Jurkat, Clone E6-1 (cell line): ENCODE measurements around the gene ACVRL1.
A peak's percentile ranks its signal among the peaks of the same experiment; 100 is the strongest.

Experiments
- DNase-seq: peaks from one replicate; pipeline ENCODE4 v3.0.0-alpha.2; 2011; ENCODE audit warnings: low read depth, low spot score
- H3K4me3 ChIP-seq: 2 replicates; pipeline ENCODE4 v1.5.1; 2011; ENCODE audit warnings: mild to moderate bottlenecking, low read length, control low read depth, moderate library complexity

The ACVRL1 gene

DNA sequence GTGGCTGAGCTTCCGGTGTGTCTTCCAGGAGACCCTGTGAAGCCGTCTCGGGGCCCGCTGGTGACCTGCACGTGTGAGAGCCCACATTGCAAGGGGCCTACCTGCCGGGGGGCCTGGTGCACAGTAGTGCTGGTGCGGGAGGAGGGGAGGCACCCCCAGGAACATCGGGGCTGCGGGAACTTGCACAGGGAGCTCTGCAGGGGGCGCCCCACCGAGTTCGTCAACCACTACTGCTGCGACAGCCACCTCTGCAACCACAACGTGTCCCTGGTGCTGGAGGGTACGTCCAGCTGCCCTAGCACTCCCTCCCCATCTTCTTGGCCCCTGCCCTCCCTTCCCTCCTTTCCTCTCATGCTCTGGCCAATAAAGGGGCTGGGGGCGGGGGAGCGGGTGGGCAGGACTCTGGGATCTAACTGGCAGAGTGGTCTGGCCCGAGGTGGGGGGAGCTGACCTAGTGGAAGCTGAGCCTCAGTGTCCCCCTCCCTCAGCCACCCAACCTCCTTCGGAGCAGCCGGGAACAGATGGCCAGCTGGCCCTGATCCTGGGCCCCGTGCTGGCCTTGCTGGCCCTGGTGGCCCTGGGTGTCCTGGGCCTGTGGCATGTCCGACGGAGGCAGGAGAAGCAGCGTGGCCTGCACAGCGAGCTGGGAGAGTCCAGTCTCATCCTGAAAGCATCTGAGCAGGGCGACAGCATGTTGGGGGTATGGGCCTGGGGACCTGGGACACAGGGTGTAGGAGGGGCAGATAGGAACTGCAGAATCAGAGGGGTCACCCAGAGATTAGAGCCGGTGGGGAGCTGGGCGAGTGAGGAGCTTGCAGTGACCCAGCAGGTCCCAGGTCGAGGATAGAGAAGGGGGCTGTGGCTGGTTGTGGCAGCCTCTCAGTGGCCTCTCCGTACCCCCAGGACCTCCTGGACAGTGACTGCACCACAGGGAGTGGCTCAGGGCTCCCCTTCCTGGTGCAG is 6.0 kb downstream of the ACVRL1 start:
- no peak for DNase-seq
- H3K4me3 ChIP-seq, result no peak overlapping the region

DNA sequence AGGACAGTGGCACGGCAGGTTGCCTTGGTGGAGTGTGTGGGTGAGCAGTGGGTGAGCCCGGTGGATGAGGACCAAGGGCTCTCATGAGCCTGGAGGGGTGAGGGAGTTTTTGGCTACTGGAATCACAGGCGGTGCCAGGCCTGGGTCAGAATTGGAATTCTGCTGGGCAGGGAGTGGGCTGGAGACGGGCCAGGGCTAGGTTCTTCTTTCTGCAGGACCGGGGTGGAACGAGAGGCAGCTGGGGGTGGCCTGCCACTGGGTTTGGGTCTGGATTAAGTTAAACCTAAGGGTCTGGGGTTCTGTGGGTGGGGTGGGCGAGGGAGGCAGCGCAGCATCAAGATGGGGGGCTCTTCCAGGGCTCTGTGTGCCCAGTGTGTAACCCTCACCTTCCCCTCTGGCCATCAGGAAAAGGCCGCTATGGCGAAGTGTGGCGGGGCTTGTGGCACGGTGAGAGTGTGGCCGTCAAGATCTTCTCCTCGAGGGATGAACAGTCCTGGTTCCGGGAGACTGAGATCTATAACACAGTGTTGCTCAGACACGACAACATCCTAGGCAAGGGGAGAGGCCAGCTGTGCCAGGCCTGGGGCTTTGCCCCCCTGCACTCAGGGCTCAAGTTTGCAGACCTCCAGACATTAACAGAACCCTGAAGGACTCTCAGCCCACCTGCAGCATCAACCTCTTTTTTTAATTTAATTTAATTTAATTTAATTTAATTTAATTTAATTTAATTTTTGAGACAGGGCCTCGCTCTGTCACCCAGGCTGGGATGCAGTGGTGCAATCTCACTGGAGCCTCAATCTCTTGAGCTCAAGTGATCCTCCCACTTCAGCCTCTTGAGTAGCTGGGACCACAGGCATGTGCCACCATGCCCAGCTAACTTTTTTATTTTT is 7.0 kb downstream of the ACVRL1 start:
- H3K4me3 ChIP-seq, result no peak overlapping the region
- DNase-seq, result no peak

DNA sequence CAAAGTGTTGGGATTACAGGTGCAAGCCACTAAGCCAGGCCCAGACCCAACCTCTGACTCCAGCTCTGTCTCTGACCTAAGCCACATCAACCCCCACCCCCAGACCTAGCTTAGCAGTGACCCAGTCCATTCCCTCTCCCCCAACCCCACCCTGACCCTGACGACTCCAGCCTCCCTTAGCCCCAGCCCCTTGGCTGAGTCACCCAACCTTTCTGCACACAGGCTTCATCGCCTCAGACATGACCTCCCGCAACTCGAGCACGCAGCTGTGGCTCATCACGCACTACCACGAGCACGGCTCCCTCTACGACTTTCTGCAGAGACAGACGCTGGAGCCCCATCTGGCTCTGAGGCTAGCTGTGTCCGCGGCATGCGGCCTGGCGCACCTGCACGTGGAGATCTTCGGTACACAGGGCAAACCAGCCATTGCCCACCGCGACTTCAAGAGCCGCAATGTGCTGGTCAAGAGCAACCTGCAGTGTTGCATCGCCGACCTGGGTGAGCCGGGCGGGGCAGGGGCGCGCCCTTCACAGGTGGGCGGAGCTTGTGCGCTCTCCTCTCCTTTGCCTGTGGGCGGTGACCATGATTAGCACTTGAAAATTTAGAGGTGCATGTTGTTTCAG is 7.8 kb downstream of the ACVRL1 start:
- no peak for DNase-seq
- H3K4me3 ChIP-seq, result no peak overlapping the region

DNA sequence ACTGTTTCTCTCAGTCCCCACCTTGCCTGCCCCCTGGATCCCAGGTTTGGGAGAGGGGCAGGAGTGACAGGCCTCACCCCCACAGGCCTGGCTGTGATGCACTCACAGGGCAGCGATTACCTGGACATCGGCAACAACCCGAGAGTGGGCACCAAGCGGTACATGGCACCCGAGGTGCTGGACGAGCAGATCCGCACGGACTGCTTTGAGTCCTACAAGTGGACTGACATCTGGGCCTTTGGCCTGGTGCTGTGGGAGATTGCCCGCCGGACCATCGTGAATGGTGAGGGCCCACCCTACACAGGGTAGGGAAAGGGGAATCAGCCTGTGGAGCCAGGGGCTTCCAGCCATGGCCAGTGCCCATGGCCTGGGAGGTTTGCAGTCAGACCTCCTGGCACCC is 8.6 kb downstream of the ACVRL1 start:
- DNase-seq, result no peak
- H3K4me3 ChIP-seq, result no peak overlapping the region

DNA sequence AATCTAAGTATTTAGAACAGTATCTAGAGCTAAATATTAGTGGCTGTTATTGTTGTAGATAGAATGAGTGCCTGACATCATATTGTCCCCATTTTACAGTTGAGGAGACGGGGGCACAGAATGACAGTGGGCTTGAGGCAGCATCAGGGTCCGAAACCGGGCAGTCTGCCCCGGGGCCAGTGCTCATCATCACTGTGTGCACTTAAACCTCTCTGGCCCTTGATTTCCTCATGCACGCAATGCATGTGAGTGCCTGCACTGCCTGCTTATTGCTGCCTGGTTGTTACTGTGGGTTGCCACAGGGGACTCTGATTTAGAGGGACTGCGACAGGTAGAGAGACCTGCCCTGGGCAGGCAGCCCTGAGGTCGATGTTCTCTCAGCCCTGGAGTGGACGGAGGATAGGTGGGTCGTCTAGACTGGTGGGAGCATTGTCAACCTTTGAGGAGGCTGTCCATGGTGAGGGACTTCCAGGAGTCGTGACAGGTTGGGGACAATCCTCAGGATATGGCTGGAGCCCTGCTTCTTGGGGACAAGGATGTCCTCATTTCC is 9.8 kb downstream of the ACVRL1 start:
- no peak overlapping the region for H3K4me3 ChIP-seq
- no peak for DNase-seq

DNA sequence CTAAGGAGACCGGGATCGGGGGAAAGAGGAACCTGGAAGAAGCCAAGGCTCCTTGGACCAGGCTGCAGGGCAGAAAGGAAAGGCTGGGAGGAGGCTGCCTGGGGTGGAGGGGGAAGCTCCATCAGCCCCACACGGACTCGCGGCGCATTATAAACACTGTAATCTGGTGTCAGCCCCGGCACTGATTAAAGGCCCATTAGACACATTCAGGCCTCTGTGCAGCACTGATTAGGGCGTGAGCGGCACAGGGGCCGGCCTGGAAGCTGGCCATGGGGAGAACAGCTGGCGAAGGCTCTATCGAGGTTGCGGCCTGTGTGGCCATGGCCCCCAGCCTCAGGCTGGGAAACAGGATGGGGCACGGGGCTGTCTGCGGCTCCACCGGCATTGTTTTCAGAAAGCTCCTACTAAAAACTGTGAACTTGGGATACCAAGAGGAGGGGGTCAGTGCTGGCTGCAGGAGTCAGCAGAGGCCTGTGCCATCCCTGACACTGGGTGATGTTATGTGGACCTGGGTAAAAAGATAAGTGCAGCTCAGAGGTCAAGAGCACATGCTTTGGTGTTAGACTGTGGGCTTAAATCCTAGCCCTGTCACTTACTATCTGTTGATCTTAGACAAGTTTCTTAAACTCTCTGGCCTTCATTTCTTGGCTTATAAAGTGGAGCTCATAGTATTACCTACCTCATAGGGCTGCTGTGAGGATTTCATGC is 10.6 kb downstream of the ACVRL1 start:
- no peak overlapping the region for H3K4me3 ChIP-seq
- DNase-seq, result no peak

DNA sequence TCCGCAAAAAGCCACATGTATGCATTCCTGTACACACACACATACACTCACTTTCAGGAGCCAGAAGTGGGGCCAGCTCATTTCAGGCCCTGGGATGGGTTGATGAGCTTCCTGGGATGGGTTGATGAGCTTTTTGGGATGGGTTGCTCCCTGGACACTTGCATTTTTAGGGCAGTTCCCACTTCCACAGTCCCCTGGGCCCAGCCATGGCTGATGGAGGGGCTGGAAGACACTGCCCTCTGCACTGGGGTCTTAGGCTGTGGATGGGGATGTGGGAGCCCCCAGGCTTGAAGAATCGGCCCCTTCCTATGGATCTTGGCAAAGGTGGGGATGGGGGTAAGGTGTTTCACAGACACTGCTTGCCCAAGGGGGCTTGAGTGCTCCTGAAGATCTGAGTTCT is 12.7 kb downstream of the ACVRL1 start:
- DNase-seq, result no peak
- H3K4me3 ChIP-seq, result no peak overlapping the region

DNA sequence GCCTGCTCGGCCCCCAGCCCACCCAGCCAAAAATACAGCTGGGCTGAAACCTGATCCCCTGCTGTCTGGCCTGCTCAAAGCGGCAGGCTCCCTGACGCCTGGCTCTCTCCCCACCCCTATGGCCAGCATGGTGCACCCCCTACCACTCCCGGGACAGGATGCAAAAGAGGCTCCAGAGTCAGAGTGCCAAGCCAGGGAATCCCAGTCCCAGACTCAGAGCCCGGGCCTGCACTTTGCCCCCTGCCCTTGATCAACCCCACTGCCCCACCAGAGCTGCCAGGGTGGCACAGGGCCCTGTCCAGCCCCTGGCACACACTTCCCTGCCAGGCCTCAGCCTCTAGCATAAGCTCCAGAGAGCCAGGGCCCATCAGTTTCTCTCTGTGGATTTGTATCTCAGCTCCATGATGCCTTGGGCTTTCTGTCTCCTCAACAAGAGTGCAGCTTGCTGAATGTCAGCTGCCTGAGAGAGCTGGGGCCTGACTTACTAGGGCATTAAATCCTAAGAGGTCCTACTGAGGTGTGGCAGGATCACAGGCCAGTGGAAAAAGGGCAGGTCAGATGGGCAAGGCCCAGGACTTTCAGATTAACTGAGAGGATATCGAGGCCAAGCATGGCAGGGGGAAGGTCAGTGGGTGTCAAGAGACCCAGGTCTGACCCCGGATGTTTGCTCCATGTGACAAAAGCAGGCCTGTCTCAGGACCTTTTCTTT is 13.9 kb downstream of the ACVRL1 start:
- H3K4me3 ChIP-seq, result no peak overlapping the region
- DNase-seq, result no peak

DNA sequence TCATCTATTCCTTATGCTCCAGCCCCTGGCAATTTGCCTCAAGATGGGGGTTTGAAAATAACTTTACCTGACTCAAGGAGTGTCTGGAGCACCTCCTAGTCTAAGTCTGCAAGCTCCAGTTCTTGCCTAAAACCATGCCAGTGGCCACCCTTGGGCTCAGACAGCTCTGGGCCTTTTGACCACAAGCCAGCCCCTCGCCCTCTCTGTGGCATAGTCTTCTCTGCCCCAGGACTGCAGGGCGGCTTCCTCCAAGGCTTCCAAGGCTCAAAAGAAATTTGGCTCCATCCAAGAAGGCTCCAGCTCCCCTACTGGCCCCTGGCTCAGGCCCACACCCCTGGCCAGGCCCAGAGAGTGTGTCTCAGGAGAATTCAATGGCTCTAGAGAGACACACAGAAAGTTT is 14.8 kb downstream of the ACVRL1 start:
- H3K4me3 ChIP-seq, result no peak overlapping the region
- no peak for DNase-seq

DNA sequence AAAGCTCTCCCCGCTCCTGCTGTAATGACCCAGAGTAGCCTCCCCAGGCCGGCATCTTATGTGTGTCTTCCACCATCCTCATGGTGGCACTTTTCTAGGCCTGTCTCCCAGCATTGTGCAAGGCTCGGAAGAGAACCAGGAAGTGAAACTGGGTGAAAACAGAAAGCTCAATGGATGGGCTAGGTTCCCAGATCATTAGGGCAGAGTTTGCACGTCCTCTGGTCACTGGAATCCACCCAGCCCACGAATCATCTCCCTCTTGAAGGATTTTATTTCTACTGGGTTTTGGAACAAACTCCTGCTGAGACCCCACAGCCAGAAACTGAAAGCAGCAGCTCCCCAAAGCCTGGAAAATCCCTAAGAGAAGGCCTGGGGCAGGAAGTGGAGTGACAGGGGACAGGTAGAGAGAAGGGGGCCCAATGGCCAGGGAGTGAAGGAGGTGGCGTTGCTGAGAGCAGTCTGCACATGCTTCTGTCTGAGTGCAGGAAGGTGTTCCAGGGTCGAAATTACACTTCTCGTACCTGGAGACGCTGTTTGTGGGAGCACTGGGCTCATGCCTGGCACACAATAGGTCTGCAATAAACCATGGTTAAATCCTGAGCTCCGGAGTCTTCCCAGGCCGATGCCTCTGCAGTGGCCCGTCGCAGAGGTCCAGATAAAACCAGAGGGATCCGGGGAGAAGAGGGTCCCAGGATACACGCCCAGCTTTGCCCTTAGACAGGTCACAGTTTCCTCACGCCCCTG is 15.6 kb downstream of the ACVRL1 start:
- no peak overlapping the region for H3K4me3 ChIP-seq
- no peak for DNase-seq

DNA sequence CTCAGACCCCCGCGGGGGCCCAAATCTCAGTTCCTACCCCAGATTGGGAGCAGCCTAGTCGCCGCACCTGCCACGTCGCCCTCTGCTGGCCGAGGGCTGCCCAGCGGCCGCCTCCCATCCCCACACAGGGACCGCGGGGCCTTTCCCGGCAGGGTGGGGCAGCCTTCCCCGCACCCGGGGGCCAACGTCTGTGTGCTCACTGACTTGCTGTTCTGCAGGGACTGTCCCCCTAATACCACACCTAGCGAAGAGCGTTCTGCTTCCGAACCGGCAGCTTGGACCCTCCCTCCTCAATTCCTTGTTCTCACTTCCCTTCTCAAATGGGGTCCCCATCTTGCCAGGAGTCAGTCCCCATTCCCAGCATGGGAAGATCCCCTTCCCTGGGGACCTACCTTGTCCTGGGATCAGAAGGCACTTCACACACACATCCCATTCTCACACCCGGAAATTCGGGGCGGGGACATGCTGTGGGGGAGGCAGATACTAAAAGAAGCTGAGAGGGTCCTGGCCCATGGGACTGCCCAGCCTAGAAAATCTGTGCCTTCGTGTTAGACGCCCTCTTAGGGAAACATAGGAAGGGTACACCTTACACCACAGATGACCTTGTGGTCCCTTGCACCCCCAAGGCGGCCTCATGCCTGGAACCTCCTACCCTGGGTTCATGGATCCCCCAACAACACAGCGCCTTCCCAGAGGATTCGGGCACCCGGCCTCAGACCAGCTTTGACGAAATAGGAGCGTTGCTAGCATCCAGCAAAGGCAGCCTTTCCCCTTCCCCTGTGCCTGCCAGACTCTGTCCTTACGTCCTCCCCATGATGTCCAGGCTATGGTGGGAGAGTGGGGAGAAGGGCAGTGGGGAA is 16.4 kb downstream of the ACVRL1 start:
- DNase-seq, result no peak
- H3K4me3 ChIP-seq, result no peak overlapping the region

DNA sequence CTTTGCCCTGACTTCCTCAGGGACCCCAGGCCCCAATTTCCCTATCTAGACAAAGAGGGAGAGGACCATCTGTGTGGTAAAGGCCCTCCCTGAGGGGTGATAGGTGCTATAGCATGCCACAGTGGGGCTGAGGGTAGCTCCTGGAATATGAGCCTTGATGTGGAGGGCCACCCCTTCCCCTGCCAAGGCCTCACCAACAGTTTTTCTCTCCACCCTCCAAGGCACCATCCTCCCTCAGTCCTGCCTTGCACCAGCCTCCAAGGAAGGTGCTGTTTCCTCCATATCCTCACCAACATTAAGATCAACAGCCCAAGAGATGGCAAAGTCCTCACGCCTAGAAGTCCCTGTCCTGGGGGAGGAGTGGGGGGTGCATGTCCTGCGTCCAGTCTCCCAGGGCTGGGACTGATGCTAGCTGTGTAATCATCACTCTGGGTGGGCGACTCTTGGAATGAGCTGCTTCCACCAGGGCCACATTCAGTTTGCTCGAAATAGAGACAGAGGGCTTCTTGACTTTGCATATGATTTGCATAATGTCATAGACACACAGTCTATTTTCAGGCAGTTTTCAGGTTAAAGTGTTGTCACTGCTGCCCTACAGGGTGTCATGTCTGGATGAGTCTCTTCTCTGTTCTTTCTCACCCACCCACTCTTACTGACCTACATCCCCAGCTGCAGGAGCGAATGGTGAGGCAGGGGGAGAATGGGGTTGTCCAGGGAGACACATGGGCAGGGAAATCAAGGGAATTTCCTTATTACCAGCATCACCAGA is 17.4 kb downstream of the ACVRL1 start:
- DNase-seq, result no peak
- no peak overlapping the region for H3K4me3 ChIP-seq

DNA sequence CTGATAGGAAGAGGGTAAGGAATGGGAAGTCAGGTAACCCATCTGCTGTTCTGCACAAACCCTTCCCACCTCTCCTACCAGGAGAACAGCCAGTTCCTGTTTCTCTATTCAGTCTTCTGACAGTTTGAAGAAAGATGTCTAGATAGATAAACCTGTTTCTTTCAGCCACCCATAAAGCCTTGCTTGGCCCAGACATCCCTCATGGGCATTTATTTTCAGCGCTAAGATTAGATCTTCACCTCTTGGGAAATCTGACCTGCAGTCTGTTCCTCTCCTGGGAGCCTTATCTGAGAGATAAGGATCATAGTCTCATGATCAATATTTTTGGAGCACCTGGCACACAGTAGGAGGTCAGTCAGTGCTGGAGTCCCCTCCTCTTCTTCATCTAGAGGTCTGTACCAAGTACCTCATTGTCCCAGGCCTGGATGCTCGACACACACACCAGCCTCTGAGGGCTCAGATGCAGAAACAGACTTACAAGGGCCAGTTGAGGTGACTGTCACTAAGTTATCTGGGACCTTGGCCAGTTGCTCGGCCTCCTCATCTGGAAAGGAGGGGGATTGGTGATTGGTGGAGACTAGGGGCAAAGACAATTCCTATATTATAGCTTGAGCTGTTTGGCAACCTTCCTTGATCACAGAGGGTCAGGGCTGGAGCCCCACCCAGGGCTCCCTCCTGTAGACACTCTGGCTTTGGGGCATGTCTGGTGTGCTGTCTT is 18.2 kb downstream of the ACVRL1 start:
- no peak for DNase-seq
- H3K4me3 ChIP-seq, result no peak overlapping the region

DNA sequence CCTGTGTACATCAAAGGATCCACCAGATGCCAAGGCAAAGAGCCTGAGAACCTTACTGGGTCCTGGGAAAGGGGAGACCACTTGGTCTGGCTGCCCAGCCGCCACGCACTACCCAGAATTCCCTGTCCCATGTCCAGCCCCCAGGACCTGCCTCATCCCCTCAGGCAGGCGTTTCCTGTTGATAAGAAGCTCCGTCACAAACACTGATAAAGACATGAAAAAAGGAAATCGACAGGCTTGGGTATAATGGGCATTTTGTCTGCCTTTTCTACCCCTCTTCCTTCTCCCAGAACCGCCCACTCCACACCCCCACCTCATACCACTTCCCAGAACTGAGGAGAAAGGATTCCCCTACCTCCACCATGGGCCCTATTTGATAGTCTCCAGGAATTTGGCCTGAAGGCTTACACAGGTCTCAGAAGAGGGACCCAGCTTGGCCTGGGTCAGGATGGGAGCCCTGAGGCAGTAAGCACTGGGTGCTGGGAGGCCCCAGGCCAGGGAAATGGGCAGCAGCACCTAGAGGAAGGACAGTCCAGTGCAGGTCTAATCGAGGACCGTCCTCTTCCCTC is 18.8 kb downstream of the ACVRL1 start:
- no peak for DNase-seq
- no peak overlapping the region for H3K4me3 ChIP-seq

DNA sequence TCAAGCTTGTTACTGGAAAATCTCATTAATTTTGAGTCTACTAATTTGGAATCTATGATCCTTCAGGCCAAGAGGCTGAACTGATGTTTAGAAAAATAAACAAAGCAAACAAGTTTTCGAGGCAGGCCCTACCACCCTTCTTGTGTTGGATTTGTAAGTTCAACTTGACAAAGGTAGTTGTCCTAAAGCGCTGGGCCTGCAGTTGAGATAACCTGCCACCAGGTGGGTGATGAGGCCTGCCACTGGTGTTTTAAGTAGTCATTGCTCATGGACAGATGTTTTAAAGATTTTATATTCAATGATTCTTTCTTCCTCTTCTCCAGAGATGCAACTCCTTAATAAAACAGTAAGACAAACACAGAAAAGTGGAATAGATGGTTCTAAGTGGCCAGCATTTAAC is 19.4 kb downstream of the ACVRL1 start:
- peak; percentile 70 for DNase-seq
- H3K4me3 ChIP-seq, result no peak overlapping the region
